Cardiac septum (tissue), 1 donor: ENCODE measurements around the gene ANKRD12. TPM values are rescaled to one million over a fixed set of nuclear protein-coding genes. Genes with fewer than 3 reads are reported as not detected.

Source experiments
- DNase-seq: peaks from one replicate; pipeline ENCODE4 v3.0.0-alpha.2; 2020; ENCODE audit warnings: low spot score
- intact Hi-C: fragments of 100-400 bp; cut with DNase I; formaldehyde crosslinking; loops from one replicate; pipeline ENCODE4 v1.14.0; 2022
- total RNA-seq: library from RNA; stranded (reverse); fragmentation: NEBNext Ultra II Directional; extraction: Animal tissue kit (Norgen Biotek cat#: 25700); gene quantifications from one replicate; pipeline ENCODE4 v1.2.1, GENCODE V29; 2021
- donor health status: DM: no; HTN: no; CAD: no.

ANKRD12 gene
- total RNA-seq, 1 donor from 2014 or later: 66.6 TPM

- DNase-seq: no peak
- intact Hi-C loops: no loop called here
Observed at GRCh38 chr18:9215221-9215933, 78.8 kb downstream of the ANKRD12 start.

- no peak for DNase-seq
- intact Hi-C loops: no loop called here
Observed at GRCh38 chr18:9216459-9216858, 79.9 kb downstream of the ANKRD12 start.

DNA sequence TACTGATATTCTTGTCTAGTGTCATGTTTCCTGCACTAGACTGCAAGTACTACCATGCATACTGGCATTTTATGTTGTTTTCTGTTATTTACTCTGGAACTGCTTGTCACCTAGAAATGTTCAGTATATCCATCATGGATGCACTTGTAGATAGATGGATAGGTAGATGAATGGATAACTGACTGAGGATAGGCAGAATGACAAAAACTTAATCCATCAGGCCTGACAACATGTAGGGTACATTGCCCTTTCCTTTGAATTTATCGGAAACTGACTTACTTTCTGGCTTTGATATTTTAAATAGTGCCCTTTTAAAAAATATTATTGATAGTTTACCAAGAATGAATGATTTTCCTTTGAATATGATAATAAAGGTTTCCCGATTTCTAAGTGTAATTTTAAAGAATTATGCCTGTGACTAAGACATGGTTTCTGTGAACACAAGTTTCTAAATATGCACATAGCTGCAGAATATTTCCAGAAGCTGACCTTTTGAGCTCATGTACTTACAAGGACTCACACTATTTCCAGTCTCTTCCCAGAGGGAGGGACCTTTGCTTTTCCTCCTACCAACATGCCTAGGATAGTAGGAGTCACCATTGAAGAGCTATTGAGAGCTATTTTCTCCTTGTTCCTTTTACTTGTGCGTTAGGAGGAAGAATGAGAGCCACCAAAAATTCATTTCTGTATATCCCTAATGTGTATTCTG is 81.3 kb downstream of the ANKRD12 start:
- no peak for DNase-seq
- intact Hi-C loops: no loop called here

- no peak for DNase-seq
- intact Hi-C loops: no loop called here
Observed at GRCh38 chr18:9221040-9221439, 84.5 kb downstream of the ANKRD12 start.

GRCh38 chr18:9221661-9222060 is 85.1 kb downstream of the ANKRD12 start:
- intact Hi-C loops: no loop called here
- DNase-seq: no peak

GRCh38 chr18:9223356-9223755 is 86.8 kb downstream of the ANKRD12 start:
- DNase-seq: no peak
- intact Hi-C loops: no loop called here

GRCh38 chr18:9226463-9226862 is 89.9 kb downstream of the ANKRD12 start:
- intact Hi-C loops: no loop called here
- DNase-seq: no peak

- intact Hi-C loops: no loop called here
- DNase-seq: no peak
Observed at GRCh38 chr18:9231852-9232486, 95.4 kb downstream of the ANKRD12 start.

DNA sequence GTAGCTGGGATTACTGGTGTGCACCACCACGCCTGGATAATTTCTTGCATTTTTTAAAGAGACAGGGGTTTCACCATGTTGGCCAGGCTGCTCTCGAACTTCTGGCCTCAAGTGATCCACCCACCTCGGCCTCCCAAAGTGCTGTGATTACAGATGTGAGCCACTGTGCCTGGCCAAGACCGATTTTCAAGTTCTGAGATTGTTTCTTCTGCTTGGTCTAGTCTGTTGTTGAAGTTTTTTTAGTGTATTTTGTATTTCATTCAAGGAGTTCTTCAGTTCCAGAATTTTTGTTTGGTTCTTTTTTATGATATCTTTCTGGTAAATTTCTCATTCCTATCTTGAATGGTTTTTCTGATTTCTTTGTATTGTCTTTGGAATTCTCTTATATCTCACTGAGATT is 96.4 kb downstream of the ANKRD12 start:
- intact Hi-C loops: no loop called here
- DNase-seq: no peak

DNA sequence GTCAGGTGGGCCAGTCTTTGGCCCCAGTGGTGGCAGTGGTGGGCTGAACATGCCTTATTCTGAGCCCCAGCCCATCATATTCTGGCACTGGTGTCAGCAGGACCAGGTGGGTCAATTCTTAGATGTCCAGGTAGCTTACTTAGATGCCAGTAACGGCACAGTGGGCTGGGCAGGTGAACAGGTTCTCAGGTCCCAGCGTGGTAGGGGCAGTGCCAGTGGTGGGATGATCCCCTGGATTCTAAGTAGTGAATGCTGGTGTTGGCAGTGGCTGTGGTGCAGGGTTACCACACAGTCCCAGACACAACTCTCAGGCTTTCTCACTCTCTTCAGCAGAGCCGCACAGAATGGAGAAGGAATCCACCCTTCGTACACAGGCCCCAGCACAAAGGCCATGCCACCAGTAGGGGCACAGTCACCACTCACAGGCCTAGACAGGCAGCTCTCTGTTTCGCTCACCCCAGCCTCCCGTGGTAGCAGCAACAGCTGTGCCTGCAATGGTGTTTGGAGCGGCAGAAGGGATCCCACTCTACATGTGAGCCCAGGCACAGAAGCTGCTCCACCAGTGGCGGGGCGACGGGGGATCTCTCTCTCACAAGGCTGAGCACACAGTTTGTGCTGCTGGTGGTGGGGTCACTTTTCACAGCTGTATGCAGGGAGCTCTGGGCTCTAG is 97.3 kb downstream of the ANKRD12 start:
- intact Hi-C loops: no loop called here
- peak; percentile 60 for DNase-seq

GRCh38 chr18:9234528-9234927 is 97.9 kb downstream of the ANKRD12 start:
- intact Hi-C loops: no loop called here

GRCh38 chr18:9237981-9238380 is 101.4 kb downstream of the ANKRD12 start:
- intact Hi-C loops: no loop called here
- no peak for DNase-seq

More at GRCh38 chr18:9234528-9234927, 97.9 kb downstream of the ANKRD12 start:
- peak; percentile 53 for DNase-seq

DNA sequence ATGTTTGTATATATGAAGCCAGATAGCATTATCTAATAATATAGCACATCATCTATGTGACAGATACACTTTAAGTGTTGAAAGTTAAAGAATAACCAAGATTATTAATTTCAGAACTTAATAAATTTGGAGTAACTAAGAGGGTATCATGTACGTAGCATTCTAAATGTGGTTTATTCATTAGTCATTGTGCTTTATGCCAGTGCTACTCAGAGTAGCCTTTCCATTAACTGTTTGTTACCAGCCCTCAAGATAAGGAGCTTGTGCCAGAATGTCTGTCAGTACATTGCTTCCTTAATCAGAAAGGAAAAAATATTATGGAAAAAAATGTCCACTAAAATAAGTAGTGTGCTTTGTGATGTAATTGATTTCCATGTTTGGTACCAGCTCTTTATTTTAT is 103.1 kb downstream of the ANKRD12 start:
- no peak for DNase-seq
- intact Hi-C loops: no loop called here

DNA sequence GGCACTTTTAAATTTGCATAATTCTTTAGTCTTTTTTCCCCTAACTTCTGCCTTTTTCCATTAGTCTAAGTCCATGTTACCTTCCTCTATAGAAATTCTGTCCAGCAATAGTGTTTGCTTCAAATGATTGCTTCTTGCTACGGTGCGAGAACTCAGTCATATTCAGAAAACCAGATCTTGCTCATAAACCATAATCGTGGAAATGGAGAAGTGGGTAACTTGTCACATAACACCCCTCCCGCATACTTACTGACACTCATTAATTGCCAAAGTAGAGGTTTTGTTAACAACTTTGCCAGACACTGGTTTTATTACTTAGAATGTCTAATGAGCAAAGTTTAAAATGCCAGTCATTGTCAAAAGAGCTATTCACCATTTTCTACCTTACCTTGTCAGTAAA is 103.7 kb downstream of the ANKRD12 start:
- intact Hi-C loops: no loop called here

DNA sequence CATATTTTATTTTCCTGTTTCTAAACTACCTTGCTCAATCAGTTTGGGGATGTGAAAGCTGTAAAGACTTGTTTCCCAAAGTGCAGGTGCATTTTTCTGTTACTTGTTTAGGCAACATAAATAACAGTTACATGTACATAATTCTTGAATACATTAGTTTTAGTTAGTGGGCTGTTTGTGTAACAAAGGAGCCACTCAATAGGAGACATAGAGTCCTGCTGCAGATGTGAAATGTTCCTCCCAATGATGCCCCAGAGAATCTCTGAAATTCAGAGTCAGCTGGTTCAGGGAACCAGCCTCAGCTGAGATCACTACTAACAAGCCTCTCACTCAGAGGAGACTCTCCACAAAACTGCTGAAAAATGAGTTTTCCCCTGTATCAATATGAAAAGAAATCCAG is 106.4 kb downstream of the ANKRD12 start:
- intact Hi-C loops: no loop called here
- no peak for DNase-seq

More for the DNA sequence above, 103.7 kb downstream of the ANKRD12 start:
- no peak for DNase-seq

- intact Hi-C loops: no loop called here
- DNase-seq: no peak
Observed at GRCh38 chr18:9244376-9244775, 107.8 kb downstream of the ANKRD12 start.

DNA sequence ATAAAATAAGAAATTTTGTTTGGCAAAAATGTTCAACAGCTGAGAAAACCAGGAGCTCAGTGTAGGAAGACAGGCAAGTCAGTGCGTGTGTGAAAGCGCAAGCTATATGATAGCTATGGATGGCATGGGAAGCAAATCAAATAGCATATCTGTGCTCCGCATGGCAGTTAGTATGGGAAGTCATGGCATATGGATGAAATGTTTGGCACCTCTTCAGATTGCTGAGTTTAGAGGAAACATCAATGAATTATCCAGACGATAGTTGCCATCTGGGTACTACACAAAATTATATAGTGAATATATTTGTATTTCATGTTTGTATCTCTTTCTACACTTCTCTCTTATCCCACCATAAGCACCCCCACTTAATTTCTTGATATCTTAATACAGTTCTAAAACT is 112.1 kb downstream of the ANKRD12 start:
- intact Hi-C loops: no loop called here

DNA sequence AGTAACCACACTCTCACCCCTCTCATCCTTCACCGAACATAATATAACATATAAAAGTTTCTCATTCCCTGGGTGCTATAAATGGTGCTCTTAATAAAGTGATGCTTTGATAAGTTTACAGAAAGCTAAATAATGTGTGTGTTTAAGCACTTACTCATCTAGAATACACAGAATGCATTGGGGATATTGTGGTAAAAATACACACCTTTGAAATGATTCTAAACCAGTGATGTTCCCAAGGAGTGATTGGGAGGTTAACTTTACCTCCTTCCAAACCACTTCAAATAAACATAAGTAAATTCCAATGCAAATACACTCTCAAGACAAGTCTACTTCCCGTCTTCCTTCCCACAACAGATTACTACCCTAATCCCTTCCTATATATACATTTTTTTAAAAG is 112.7 kb downstream of the ANKRD12 start:
- intact Hi-C loops: no loop called here
- no peak for DNase-seq

More for the DNA sequence above, 112.1 kb downstream of the ANKRD12 start:
- DNase-seq: no peak

GRCh38 chr18:9259173-9259572 is 122.6 kb downstream of the ANKRD12 start:
- intact Hi-C loops: no loop called here
- DNase-seq: no peak
